Duodenal mucosa (tissue), 2 donors: Measurements from ENCODE around the gene XXYLT1.

ENCODE experiments used
- H3K27ac ChIP-seq: one replicate; pipeline ENCODE4 v1.7.0; 2013; ENCODE audit warnings: low read depth, low read length
- H3K27me3 ChIP-seq, 2 donors: one replicate each; pipeline ENCODE4 v1.7.0; 2013; ENCODE audit warnings: low read length in 2 of 2, control low read depth in 1 of 2; ENCODE audit not compliant: insufficient read depth in 2 of 2, control insufficient read depth in 1 of 2
- H3K36me3 ChIP-seq, 2 donors: one replicate each; pipeline ENCODE4 v1.7.0; 2013; ENCODE audit warnings: low read length in 2 of 2, control low read depth in 1 of 2; ENCODE audit not compliant: insufficient read depth in 2 of 2, control insufficient read depth in 1 of 2
- H3K4me1 ChIP-seq, 2 donors: one replicate each; pipeline ENCODE4 v1.7.0; 2013; ENCODE audit warnings: low read length in 2 of 2, control low read depth in 1 of 2; ENCODE audit not compliant: insufficient read depth in 2 of 2, control insufficient read depth in 1 of 2
- H3K4me3 ChIP-seq, 2 donors: one replicate each; pipeline ENCODE4 v1.7.0; 2013; ENCODE audit warnings: low read length in 2 of 2, low read depth in 1 of 2
- H3K9ac ChIP-seq, 2 donors: one replicate each; pipeline ENCODE4 v1.7.0; 2013; ENCODE audit warnings: low read length in 2 of 2, low read depth in 1 of 2
- H3K9me3 ChIP-seq, 2 donors: one replicate each; pipeline ENCODE4 v1.7.0; 2013; ENCODE audit warnings: low read length in 2 of 2, control low read depth in 1 of 2; ENCODE audit not compliant: control insufficient read depth in 1 of 2

Gene XXYLT1

GRCh38 chr3:195178124-195178910, 92.6 kb downstream of the XXYLT1 start:
- no peak overlapping the region for H3K9ac ChIP-seq
- H3K9me3 ChIP-seq, result no peaks in the 10 kb centered on the region
- H3K4me1 ChIP-seq, result peaks cover 6 to 8% of the 10 kb centered on the region in 2 donors
- H3K4me3 ChIP-seq, result no peak overlapping the region
- no peaks in the 10 kb centered on the region for H3K27me3 ChIP-seq
- no peaks in the 10 kb centered on the region for H3K36me3 ChIP-seq
- H3K27ac ChIP-seq, result no peak overlapping the region

- Histone ChIP-seq H3K4me3 (no peak overlapping the region), H3K9ac (no peak overlapping the region), H3K27ac (no peak overlapping the region), H3K27me3 (no peaks in the 10 kb centered on the region), H3K4me1 (peaks cover 6 to 8% of the 10 kb centered on the region in 2 donors), H3K36me3 (no peaks in the 10 kb centered on the region), H3K9me3 (no peaks in the 10 kb centered on the region)
Measured at GRCh38 chr3:195177422-195178123, 93.4 kb downstream of the XXYLT1 start.

GRCh38 chr3:195176776-195177175, 94.2 kb downstream of the XXYLT1 start:
- Histone ChIP-seq H3K4me1 (peaks cover 5 to 6% of the 10 kb centered on the region in 2 donors), H3K4me3 (no peak overlapping the region), H3K27me3 (no peaks in the 10 kb centered on the region), H3K9me3 (no peaks in the 10 kb centered on the region), H3K36me3 (no peaks in the 10 kb centered on the region), H3K27ac (no peak overlapping the region), H3K9ac (no peak overlapping the region)

- H3K4me1 ChIP-seq, result peaks cover 5 to 6% of the 10 kb centered on the region in 2 donors
- no peak overlapping the region for H3K27ac ChIP-seq
- no peaks in the 10 kb centered on the region for H3K36me3 ChIP-seq
- no peak overlapping the region for H3K9ac ChIP-seq
- no peaks in the 10 kb centered on the region for H3K27me3 ChIP-seq
- H3K9me3 ChIP-seq, result no peaks in the 10 kb centered on the region
- H3K4me3 ChIP-seq, result no peak overlapping the region
Measured at GRCh38 chr3:195175476-195176337, 95.3 kb downstream of the XXYLT1 start.

- H3K27me3 ChIP-seq, result no peaks in the 10 kb centered on the region
- no peaks in the 10 kb centered on the region for H3K9me3 ChIP-seq
- H3K4me3 ChIP-seq, result no peak overlapping the region
- H3K27ac ChIP-seq, result no peak overlapping the region
- H3K36me3 ChIP-seq, result no peaks in the 10 kb centered on the region
- H3K4me1 ChIP-seq, result peaks cover 4 to 6% of the 10 kb centered on the region in 2 donors
- H3K9ac ChIP-seq, result no peak overlapping the region
Measured at GRCh38 chr3:195175076-195175475, 95.9 kb downstream of the XXYLT1 start.

GRCh38 chr3:195173657-195174056, 97.3 kb downstream of the XXYLT1 start:
- H3K9me3 ChIP-seq, result no peaks in the 10 kb centered on the region
- H3K27me3 ChIP-seq, result no peaks in the 10 kb centered on the region
- no peak overlapping the region for H3K9ac ChIP-seq
- H3K4me1 ChIP-seq, result no peaks in the 10 kb centered on the region
- H3K36me3 ChIP-seq, result no peaks in the 10 kb centered on the region
- H3K27ac ChIP-seq, result no peak overlapping the region
- H3K4me3 ChIP-seq, result no peak overlapping the region

GRCh38 chr3:195172896-195173295, 98.1 kb downstream of the XXYLT1 start:
- Histone ChIP-seq H3K9me3 (no peaks in the 10 kb centered on the region), H3K36me3 (no peaks in the 10 kb centered on the region), H3K9ac (no peak overlapping the region), H3K4me3 (no peak overlapping the region), H3K27me3 (no peaks in the 10 kb centered on the region), H3K4me1 (no peaks in the 10 kb centered on the region), H3K27ac (no peak overlapping the region)

- Histone ChIP-seq H3K4me1 (no peaks in the 10 kb centered on the region), H3K9ac (no peak overlapping the region), H3K36me3 (no peaks in the 10 kb centered on the region), H3K27ac (no peak overlapping the region), H3K9me3 (no peaks in the 10 kb centered on the region), H3K27me3 (no peaks in the 10 kb centered on the region), H3K4me3 (no peak overlapping the region)
Measured at GRCh38 chr3:195172039-195172684, 98.8 kb downstream of the XXYLT1 start.

- H3K27me3 ChIP-seq, result no peaks in the 10 kb centered on the region
- no peak overlapping the region for H3K4me3 ChIP-seq
- H3K4me1 ChIP-seq, result no peaks in the 10 kb centered on the region
- H3K27ac ChIP-seq, result no peak overlapping the region
- no peaks in the 10 kb centered on the region for H3K36me3 ChIP-seq
- no peaks in the 10 kb centered on the region for H3K9me3 ChIP-seq
- no peak overlapping the region for H3K9ac ChIP-seq
Measured at GRCh38 chr3:195171093-195171873, 99.7 kb downstream of the XXYLT1 start.
